ENCODE measurements around the gene ATP6V1B1. TPM values are rescaled to one million over a fixed set of nuclear protein-coding genes. Genes with fewer than 3 reads are reported as not detected.

ATP6V1B1 gene
- total and polyA plus RNA-seq, 10 of the 15 experiments (the other 5 are each of a cell fraction or from before 2014, with no cell fraction given): not detected

DNA sequence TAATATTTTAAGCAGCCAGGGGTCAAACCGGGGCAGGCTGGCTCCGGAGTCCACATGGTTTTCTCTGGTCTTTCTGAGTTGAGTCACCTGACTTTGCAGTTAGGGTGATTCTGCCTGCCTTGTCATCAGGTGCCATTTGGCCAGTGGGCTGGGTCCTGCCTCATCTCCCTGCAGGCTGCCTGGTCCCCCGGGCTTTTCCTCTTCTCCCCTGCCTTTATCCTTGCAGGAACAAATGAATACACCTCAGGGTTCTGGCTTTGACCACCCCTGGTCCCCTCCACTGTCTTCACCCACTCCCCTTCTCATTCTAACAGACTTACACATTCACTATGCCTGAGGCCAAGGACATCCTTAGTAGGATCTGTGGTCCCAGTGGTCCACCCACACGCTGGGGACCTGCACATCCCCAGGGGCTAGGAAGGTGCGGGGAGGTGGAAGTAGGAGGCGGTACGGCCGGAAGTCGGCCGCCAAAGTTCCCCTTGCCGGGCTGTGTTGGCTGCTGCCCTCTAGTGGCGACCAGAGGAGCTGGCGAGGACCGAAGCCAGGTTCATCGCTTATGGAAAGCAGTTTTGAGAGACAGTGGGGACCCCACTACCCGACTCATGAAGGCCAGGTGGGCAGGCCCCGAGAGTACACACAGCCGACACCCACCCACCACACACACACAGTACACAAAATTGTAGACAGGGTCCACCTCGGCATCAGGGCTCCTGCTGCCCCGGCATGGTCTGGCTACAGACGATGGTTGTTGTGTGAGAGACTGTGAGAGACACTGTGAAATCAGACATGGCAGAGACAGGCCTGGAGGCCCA, 65.3 kb downstream of the ATP6V1B1 start:
- H3K36me3 ChIP-seq (ENCODE audit: control insufficient read depth in 2 of 2, insufficient read depth in 2 of 2, low read length in 1 of 2): no peaks in the 10 kb centered on the region
- peak overlapping the region; percentile 51; the same call in 1 of the 2 replicates for H3K9ac ChIP-seq (ENCODE audit: control insufficient read depth, insufficient read depth, low read length)
- no peaks in the 10 kb centered on the region for H3K9me3 ChIP-seq (replicated peaks; ENCODE audit: control insufficient read depth, insufficient read depth, low read length)
- in situ Hi-C loops (cut with MboI): no loop called here
- 18% methylated on average over 17 of the region's 21 CpGs for WGBS (ENCODE audit: insufficient coverage, insufficient replicate concordance, low lambda C conversion rate, missing lambda C conversion rate)
- H3K27me3 ChIP-seq (replicated peaks in 1 of 2; ENCODE audit: control insufficient read depth in 2 of 2, insufficient read depth in 2 of 2, low read length in 1 of 2): no peaks in the 10 kb centered on the region
- ChIA-PET CTCF (interaction anchor here (0.6 to 3.3 kb wide), 24 partner anchors 9 to 696 kb away, joined by 3 to 30 read pairs (median 4); partner anchors contain the start of genes ANKRD53, MCEE and NAGK), RAD21 (ENCODE audit: unreplicated experiment) (interaction anchor here (0.9 to 1.0 kb wide), 2 partner anchors 16 to 143 kb away, joined by 3 to 4 read pairs; no protein-coding TSS in a partner anchor), SMC1A (ENCODE audit: uncharacterized antibody, unreplicated experiment) (interaction anchor here (1.1 to 3.0 kb wide), 5 partner anchors 15 to 69 kb away, joined by 3 to 11 read pairs (median 5); no protein-coding TSS in a partner anchor), POLR2A (interaction anchor here (1.3 to 1.4 kb wide), 2 partner anchors 10 to 69 kb away, joined by 3 to 4 read pairs; no protein-coding TSS in a partner anchor)
- H2AFZ ChIP-seq (ENCODE audit: control insufficient read depth, low read depth, low read length): peak overlapping the region; percentile 100
- H3K27ac ChIP-seq (ENCODE audit: control insufficient read depth, insufficient read depth): peak overlapping the region; percentile 48; the same call in 1 of the 2 replicates
- peaks cover 9% of the 10 kb centered on the region for H3K4me1 ChIP-seq (ENCODE audit: control insufficient read depth, insufficient read depth, low read length)
- intact Hi-C loops (cut with micrococcal nuclease; ENCODE audit: unreplicated experiment): no loop called here
- peak overlapping the region; percentile 90 for H3K4me2 ChIP-seq (ENCODE audit: control insufficient read depth, insufficient read depth)
- BruUV-seq (replicated peaks): no TSS peak
- peak overlapping the region; percentile 66 for H3K4me3 ChIP-seq
- FAIRE-seq: peak; percentile 91
- no peaks in the 10 kb centered on the region for H4K20me1 ChIP-seq (ENCODE audit: control insufficient read depth, insufficient read depth)
- peak; percentile 98 for ATAC-seq
- DNase-seq (ENCODE audit: low read depth, low spot score): no peak
- H3K79me2 ChIP-seq (ENCODE audit: control insufficient read depth, insufficient read depth, low read length): no peaks in the 10 kb centered on the region
- TF ChIP-seq EZH2 (IDR thresholded peaks at IDR 0.05; ENCODE audit: borderline replicate concordance, control insufficient read depth, low read depth, low read length): no peak
- TF ChIP-seq, protein P1, sequence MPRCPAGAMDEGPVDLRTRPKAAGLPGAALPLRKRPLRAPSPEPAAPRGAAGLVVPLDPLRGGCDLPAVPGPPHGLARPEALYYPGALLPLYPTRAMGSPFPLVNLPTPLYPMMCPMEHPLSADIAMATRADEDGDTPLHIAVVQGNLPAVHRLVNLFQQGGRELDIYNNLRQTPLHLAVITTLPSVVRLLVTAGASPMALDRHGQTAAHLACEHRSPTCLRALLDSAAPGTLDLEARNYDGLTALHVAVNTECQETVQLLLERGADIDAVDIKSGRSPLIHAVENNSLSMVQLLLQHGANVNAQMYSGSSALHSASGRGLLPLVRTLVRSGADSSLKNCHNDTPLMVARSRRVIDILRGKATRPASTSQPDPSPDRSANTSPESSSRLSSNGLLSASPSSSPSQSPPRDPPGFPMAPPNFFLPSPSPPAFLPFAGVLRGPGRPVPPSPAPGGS (IDR thresholded peaks at IDR 0.05; ENCODE audit: borderline replicate concordance, insufficient read depth, low read depth, low read length, poor library complexity, severe bottlenecking): no peak
- TF ChIP-seq BMI1 (IDR thresholded peaks at IDR 0.05; ENCODE audit: borderline replicate concordance): no peak
- 0 out of 3 replicates have a peak, but pooled peaks of 1 of the 2 experiments have one; percentile 37 for TF ChIP-seq EGR1 (IDR thresholded peaks at IDR 0.05; ENCODE audit: borderline replicate concordance in 1 of 2, low read depth in 2 of 2, low read length in 2 of 2)
- TF ChIP-seq WRNIP1 (IDR thresholded peaks at IDR 0.05; ENCODE audit: borderline replicate concordance, low read depth, low read length): no peak
- TF ChIP-seq ZNF207 (IDR thresholded peaks at IDR 0.05; ENCODE audit: borderline replicate concordance): 0 out of 2 replicates have a peak, but pooled peaks have one; percentile 25
- no peak for TF ChIP-seq FOS (IDR thresholded peaks at IDR 0.05; ENCODE audit: borderline replicate concordance, extremely low read depth, insufficient read length)
- TF ChIP-seq, protein P2, sequence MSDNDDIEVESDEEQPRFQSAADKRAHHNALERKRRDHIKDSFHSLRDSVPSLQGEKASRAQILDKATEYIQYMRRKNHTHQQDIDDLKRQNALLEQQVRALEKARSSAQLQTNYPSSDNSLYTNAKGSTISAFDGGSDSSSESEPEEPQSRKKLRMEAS (IDR thresholded peaks at IDR 0.05; ENCODE audit: low read depth, low read length): 0 out of 2 replicates have a peak, but pooled peaks have one; percentile 28
- no peak for TF ChIP-seq STAT3 (IDR thresholded peaks at IDR 0.05; ENCODE audit: low read depth, low read length)
- TF ChIP-seq NR2C2 (IDR thresholded peaks at IDR 0.05; ENCODE audit: borderline replicate concordance, control insufficient read depth, insufficient read length, low read depth): no peak
- TF ChIP-seq KDM1A (IDR thresholded peaks at IDR 0.05; ENCODE audit: borderline replicate concordance): no peak
- TF ChIP-seq, protein P3, sequence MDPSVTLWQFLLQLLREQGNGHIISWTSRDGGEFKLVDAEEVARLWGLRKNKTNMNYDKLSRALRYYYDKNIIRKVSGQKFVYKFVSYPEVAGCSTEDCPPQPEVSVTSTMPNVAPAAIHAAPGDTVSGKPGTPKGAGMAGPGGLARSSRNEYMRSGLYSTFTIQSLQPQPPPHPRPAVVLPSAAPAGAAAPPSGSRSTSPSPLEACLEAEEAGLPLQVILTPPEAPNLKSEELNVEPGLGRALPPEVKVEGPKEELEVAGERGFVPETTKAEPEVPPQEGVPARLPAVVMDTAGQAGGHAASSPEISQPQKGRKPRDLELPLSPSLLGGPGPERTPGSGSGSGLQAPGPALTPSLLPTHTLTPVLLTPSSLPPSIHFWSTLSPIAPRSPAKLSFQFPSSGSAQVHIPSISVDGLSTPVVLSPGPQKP (IDR thresholded peaks at IDR 0.05; ENCODE audit: low read depth, low read length): peak; percentile 85
- TF ChIP-seq, protein P4, sequence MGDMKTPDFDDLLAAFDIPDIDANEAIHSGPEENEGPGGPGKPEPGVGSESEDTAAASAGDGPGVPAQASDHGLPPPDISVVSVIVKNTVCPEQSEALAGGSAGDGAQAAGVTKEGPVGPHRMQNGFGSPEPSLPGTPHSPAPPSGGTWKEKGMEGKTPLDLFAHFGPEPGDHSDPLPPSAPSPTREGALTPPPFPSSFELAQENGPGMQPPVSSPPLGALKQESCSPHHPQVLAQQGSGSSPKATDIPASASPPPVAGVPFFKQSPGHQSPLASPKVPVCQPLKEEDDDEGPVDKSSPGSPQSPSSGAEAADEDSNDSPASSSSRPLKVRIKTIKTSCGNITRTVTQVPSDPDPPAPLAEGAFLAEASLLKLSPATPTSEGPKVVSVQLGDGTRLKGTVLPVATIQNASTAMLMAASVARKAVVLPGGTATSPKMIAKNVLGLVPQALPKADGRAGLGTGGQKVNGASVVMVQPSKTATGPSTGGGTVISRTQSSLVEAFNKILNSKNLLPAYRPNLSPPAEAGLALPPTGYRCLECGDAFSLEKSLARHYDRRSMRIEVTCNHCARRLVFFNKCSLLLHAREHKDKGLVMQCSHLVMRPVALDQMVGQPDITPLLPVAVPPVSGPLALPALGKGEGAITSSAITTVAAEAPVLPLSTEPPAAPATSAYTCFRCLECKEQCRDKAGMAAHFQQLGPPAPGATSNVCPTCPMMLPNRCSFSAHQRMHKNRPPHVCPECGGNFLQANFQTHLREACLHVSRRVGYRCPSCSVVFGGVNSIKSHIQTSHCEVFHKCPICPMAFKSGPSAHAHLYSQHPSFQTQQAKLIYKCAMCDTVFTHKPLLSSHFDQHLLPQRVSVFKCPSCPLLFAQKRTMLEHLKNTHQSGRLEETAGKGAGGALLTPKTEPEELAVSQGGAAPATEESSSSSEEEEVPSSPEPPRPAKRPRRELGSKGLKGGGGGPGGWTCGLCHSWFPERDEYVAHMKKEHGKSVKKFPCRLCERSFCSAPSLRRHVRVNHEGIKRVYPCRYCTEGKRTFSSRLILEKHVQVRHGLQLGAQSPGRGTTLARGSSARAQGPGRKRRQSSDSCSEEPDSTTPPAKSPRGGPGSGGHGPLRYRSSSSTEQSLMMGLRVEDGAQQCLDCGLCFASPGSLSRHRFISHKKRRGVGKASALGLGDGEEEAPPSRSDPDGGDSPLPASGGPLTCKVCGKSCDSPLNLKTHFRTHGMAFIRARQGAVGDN (IDR thresholded peaks at IDR 0.05): no peak
- TF ChIP-seq SMAD5 (IDR thresholded peaks at IDR 0.05; ENCODE audit: low read depth): no peak
- no peak; the same call in 1 of the 2 replicates for TF ChIP-seq RAD51 (IDR thresholded peaks at IDR 0.05)

Data from GM12878 (cell line).